Vein endothelial cell (primary cell): ENCODE results near the gene SLC16A12. TPM values are rescaled to one million over a fixed set of nuclear protein-coding genes. Genes with fewer than 3 reads are reported as not detected.

ENCODE experiments used
- total RNA-seq: library from RNA; depleted of rRNA; stranded (reverse); fragments of >200 nt; gene quantifications from 2 replicates; pipeline ENCODE4 v1.2.3, GENCODE V29; 2012

The SLC16A12 gene, protein sequence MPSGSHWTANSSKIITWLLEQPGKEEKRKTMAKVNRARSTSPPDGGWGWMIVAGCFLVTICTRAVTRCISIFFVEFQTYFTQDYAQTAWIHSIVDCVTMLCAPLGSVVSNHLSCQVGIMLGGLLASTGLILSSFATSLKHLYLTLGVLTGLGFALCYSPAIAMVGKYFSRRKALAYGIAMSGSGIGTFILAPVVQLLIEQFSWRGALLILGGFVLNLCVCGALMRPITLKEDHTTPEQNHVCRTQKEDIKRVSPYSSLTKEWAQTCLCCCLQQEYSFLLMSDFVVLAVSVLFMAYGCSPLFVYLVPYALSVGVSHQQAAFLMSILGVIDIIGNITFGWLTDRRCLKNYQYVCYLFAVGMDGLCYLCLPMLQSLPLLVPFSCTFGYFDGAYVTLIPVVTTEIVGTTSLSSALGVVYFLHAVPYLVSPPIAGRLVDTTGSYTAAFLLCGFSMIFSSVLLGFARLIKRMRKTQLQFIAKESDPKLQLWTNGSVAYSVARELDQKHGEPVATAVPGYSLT
- 0.10 and 0.65 TPM in 2 replicates for total RNA-seq

DNA sequence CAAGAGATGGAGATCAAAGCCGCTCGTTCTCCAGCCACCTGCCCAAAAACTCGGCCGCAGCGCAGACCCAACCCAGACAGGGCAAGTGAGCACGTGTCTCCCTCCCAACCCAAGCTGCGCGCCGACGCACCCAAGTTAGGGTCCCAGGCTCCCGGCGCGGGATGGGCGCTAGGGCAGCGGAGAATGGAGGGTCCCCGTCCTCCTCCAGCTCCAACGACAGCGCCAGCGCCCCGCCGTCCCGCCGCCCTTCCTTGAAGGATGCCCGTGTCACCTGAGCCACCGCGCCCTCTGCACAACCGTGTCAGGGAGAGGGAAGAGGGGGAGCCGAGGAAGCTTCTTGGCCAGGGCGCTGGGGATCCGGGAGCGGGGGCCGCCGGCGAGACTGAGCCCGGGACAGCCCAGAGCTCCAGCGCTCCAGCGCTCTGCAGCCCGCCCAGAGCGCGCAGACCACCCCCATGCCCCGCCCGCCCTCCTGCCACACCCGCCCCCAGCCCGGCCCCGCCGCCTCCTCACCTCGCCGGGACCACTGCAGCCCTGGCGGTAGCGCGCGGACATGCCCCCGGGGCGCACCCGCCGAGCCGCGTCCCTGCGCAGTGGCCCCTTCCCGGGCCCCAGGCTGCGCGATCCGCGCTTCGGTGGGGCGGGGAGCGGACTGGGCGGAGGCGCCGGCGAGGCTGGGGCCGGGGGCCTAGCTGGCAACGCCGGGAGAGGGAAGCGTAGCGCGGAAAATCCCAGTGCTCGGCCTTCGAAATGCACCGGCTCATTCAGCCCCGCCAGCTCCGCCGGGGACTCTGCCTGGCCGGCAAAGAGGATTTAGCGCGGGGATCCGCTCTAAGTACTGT, at the start of gene SLC16A12:
Gene SLC16A12 (minus strand): TSS at position 424 of the 842 bp plus-strand sequence. CDS start 73,016 bp downstream, outside the sequence.

GRCh38 chr10:89414146-89414878, 121.1 kb downstream of the SLC16A12 start, which contains the start of gene IFIT5:
Gene IFIT5, plus strand, starts transcription at chr10:89414568. Its CDS starts 231 bp downstream, at chr10:89414799.

DNA sequence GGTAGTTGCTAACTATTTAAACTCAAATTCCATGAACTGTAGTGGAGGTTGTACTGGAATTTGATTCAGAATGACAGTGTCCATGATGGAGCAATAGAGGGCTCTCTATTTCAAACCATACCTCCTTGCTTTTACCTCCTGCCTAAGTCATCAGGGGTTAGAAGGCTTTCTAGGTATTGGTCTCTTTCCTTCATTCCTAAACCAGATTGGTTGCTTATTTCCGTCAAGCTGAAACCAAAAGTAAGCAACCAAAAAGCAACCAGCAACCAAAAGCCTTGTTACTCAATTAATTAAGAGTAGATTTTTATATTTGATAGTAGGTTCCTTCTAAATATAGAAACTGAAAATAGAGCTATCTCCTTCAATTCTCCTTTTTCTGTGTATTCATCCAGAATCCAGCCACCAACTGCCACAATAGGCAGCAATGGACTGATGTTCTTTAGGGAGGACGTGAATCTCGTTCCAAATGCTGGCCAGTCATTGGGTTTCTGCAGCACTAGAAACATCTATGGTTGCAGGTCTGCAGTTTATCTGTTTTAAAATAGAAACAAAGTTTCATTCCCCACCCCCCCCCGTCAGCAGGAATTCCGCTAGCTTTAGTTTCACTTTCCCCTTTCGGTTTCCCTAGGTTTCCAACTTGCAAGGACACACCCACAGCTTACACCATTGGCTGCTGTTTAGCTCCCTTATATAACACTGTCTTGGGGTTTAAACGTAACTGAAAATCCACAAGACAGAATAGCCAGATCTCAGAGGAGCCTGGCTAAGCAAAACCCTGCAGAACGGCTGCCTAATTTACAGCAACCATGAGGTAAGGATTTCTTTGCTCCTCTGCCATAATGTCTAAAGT, 143.3 kb downstream of the SLC16A12 start, which contains the start of gene IFIT1:
Gene IFIT1 (plus strand): TSS at position 717 of the 850 bp plus-strand sequence. CDS start 90 bp downstream, at position 807.

Other genes starting within 250 kb of the SLC16A12 start
- 2.3 and 2.7 TPM in 2 replicates for gene IFIT2, start 233.5 kb downstream of the SLC16A12 start, total RNA-seq
- 5.4 and 7.5 TPM in 2 replicates for gene IFIT3, start 207.6 kb downstream of the SLC16A12 start, total RNA-seq
- gene IFIT1B, start 157.5 kb downstream of the SLC16A12 start, total RNA-seq: not detected in 2 replicates
- gene IFIT1, start 143.0 kb downstream of the SLC16A12 start, total RNA-seq: 1.3 and 1.6 TPM in 2 replicates
- gene IFIT5, start 121.0 kb downstream of the SLC16A12 start, total RNA-seq: 3.6 and 12.6 TPM in 2 replicates
- 2.0 and 3.2 TPM in 2 replicates for gene PANK1, start 109.6 kb upstream of the SLC16A12 start, total RNA-seq
- 8.8 and 15.0 TPM in 2 replicates for gene KIF20B, start 166.0 kb upstream of the SLC16A12 start, total RNA-seq